MM.1S (cell line): ENCODE data around the gene ACP6.

Experiments
- DNase-seq: peaks from one replicate; pipeline ENCODE4 v3.0.0-alpha.2; 2015
- H2AFZ ChIP-seq: fragments of 300-600 bp; sonication (generic); 2 replicates; pipeline ENCODE4 v1.6.0; 2016; ENCODE audit warnings: antibody characterized with exemption, low read length
- H3F3A ChIP-seq: fragments of 300-600 bp; sonication (generic); 2 replicates; pipeline ENCODE4 v1.6.1; 2016; ENCODE audit warnings: mild to moderate bottlenecking, antibody characterized with exemption, low read length, moderate library complexity, mixed read lengths; ENCODE audit not compliant: insufficient read depth
- H3K27ac ChIP-seq: fragments of 300-600 bp; sonication (generic); 2 replicates; pipeline ENCODE4 v1.5.1; 2016; ENCODE audit warnings: mild to moderate bottlenecking, low read length
- H3K27me3 ChIP-seq: fragments of 300-600 bp; sonication (generic); replicated peaks from 2 replicates; pipeline ENCODE4 v1.6.0; 2016; ENCODE audit warnings: low read length; ENCODE audit not compliant: insufficient read depth
- H3K36me3 ChIP-seq: fragments of 300-600 bp; sonication (generic); replicated peaks from 2 replicates; pipeline ENCODE4 v1.6.1; 2016; ENCODE audit warnings: mild to moderate bottlenecking, low read length, mixed read lengths; ENCODE audit not compliant: insufficient read depth
- H3K4me1 ChIP-seq: fragments of 300-600 bp; sonication (generic); 2 replicates; pipeline ENCODE4 v1.6.1; 2016; ENCODE audit warnings: low read length, mixed read lengths
- H3K4me2 ChIP-seq: fragments of 300-600 bp; sonication (generic); 2 replicates; pipeline ENCODE4 v1.6.0; 2016; ENCODE audit warnings: low read depth, low read length
- H3K4me3 ChIP-seq: fragments of 300-600 bp; sonication (generic); 2 replicates; pipeline ENCODE4 v1.5.1; 2016; ENCODE audit warnings: low read length, mixed read lengths
- H3K79me2 ChIP-seq: fragments of 300-600 bp; sonication (generic); 2 replicates; pipeline ENCODE4 v1.6.1; 2016; ENCODE audit warnings: mixed run types, low read length, mixed read lengths
- H3K9ac ChIP-seq: fragments of 300-600 bp; sonication (generic); 2 replicates; pipeline ENCODE4 v1.6.1; 2016; ENCODE audit warnings: low read length, mixed read lengths
- H3K9me2 ChIP-seq: fragments of 300-600 bp; sonication (generic); replicated peaks from 2 replicates; pipeline ENCODE4 v1.6.1; 2016; ENCODE audit warnings: mild to moderate bottlenecking, low read length, mixed read lengths; ENCODE audit not compliant: insufficient read depth
- H3K9me3 ChIP-seq: fragments of 300-600 bp; sonication (generic); replicated peaks from 2 replicates; pipeline ENCODE4 v1.6.1; 2016; ENCODE audit warnings: mild to moderate bottlenecking, low read length, mixed read lengths; ENCODE audit not compliant: insufficient read depth
- H4K20me1 ChIP-seq: fragments of 300-600 bp; sonication (generic); 2 replicates; pipeline ENCODE4 v1.6.1; 2016; ENCODE audit warnings: mild to moderate bottlenecking, low read length, moderate library complexity, mixed read lengths; ENCODE audit not compliant: insufficient read depth
- EZH2 ChIP-seq: fragments of 300-600 bp; sonication (generic); optimal IDR thresholded peaks from 2 replicates; pipeline ENCODE3; 2017; ENCODE audit warnings: low read depth, mild to moderate bottlenecking, antibody characterized with exemption, low read length, mixed read lengths
- EZH2phosphoT487 ChIP-seq: fragments of 300-600 bp; sonication (generic); IDR thresholded peaks from 2 replicates; pipeline ENCODE4 v1.6.1; 2018; ENCODE audit warnings: antibody characterized with exemption, low read length
- TF ChIP-seq, protein P1 (sequence below): fragments of 300-600 bp; sonication (generic); IDR thresholded peaks from 2 replicates; pipeline ENCODE4 v1.5.1; 2016; ENCODE audit warnings: antibody characterized with exemption, low read length, mixed read lengths

Gene ACP6

DNA sequence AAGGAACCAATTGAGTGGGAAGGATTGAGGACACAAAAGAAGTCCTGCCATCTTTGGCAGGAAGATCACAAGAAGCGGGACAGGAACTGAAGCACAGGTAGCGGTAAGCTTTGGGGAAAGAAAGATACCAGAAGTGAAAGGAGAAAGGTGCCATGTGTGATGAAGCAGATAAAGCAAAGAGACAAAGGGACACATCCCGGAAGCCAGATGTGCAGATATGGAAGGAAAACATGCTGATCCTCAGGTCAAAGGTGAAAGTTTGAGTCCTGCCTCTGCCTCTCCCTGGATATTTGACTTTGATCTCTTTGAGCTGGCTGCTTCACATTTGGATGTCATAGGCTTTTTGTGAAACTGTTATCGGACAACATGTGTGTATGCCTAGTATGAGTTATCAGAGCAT is 34.0 kb downstream of the ACP6 start:
- no peaks in the 10 kb centered on the region for H3K79me2 ChIP-seq
- no peak for TF ChIP-seq EZH2phosphoT487
- no peak for TF ChIP-seq EZH2
- TF ChIP-seq, protein P1, sequence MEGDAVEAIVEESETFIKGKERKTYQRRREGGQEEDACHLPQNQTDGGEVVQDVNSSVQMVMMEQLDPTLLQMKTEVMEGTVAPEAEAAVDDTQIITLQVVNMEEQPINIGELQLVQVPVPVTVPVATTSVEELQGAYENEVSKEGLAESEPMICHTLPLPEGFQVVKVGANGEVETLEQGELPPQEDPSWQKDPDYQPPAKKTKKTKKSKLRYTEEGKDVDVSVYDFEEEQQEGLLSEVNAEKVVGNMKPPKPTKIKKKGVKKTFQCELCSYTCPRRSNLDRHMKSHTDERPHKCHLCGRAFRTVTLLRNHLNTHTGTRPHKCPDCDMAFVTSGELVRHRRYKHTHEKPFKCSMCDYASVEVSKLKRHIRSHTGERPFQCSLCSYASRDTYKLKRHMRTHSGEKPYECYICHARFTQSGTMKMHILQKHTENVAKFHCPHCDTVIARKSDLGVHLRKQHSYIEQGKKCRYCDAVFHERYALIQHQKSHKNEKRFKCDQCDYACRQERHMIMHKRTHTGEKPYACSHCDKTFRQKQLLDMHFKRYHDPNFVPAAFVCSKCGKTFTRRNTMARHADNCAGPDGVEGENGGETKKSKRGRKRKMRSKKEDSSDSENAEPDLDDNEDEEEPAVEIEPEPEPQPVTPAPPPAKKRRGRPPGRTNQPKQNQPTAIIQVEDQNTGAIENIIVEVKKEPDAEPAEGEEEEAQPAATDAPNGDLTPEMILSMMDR, result no peak
- H3K9ac ChIP-seq, result no peak overlapping the region
- no peak overlapping the region for H3K4me2 ChIP-seq
- no peaks in the 10 kb centered on the region for H3K36me3 ChIP-seq
- no peak for DNase-seq
- no peaks in the 10 kb centered on the region for H3K9me3 ChIP-seq
- no peaks in the 10 kb centered on the region for H4K20me1 ChIP-seq
- no peak overlapping the region for H3K27ac ChIP-seq
- no peak overlapping the region for H3K4me3 ChIP-seq
- H3F3A ChIP-seq, result no peaks in the 10 kb centered on the region
- no peaks in the 10 kb centered on the region for H3K9me2 ChIP-seq
- peaks cover 3% of the 10 kb centered on the region for H3K4me1 ChIP-seq
- no peaks in the 10 kb centered on the region for H3K27me3 ChIP-seq
- no peak overlapping the region for H2AFZ ChIP-seq

DNA sequence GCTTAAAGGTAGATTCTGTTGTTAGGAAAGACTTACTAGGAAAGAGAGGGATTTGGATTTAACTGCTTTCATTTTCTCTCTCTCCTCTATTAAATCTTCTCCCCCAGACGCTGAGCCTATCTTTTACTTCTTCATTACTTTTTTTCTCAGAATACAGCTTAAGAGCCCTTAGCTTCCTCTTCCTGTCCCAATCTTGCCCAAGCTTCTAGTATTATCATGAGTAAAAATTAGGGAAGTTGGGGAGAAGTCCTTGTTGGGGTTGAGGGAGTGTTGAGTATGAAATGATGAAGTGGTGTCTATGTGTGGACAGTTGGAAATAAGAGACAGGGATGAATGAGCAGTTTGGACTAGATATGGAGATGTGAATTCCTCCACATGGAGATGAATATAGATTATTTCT is 35.0 kb downstream of the ACP6 start:
- DNase-seq, result no peak
- Histone ChIP-seq H2AFZ (no peak overlapping the region), H3K4me2 (no peak overlapping the region), H3K4me1 (no peaks in the 10 kb centered on the region), H3K9ac (no peak overlapping the region), H4K20me1 (no peaks in the 10 kb centered on the region), H3K27ac (no peak overlapping the region), H3K79me2 (no peaks in the 10 kb centered on the region), H3K4me3 (no peak overlapping the region), H3K9me2 (no peaks in the 10 kb centered on the region), H3K9me3 (no peaks in the 10 kb centered on the region), H3F3A (no peaks in the 10 kb centered on the region), H3K27me3 (no peaks in the 10 kb centered on the region), H3K36me3 (no peaks in the 10 kb centered on the region)
- TF ChIP-seq, protein P1, result no peak
- TF ChIP-seq EZH2 (no peak), EZH2phosphoT487 (no peak)

DNA sequence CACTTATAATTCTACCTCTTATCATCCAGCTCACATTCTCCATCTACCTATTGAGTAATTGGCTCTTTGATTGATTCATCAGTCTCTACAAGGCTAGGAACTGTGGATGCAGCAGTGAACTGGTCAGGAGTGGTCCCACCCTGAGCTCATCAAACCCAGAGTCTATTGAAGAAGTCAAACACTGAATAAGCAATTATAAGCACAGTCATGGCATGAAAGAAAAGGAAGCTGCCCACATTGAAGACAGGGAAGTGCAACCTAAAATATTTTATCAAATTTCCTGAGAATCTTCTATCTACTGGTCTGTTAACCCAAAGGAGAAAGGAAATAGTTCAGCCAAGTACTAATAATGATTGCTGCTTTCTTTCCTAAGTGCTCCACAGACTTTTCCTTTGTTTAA is 35.7 kb downstream of the ACP6 start:
- no peak overlapping the region for H3K27ac ChIP-seq
- no peaks in the 10 kb centered on the region for H3F3A ChIP-seq
- no peaks in the 10 kb centered on the region for H3K36me3 ChIP-seq
- H3K79me2 ChIP-seq, result no peaks in the 10 kb centered on the region
- no peaks in the 10 kb centered on the region for H4K20me1 ChIP-seq
- TF ChIP-seq EZH2 (no peak), EZH2phosphoT487 (no peak)
- TF ChIP-seq, protein P1, result no peak
- H3K4me2 ChIP-seq, result no peak overlapping the region
- no peaks in the 10 kb centered on the region for H3K9me3 ChIP-seq
- H3K27me3 ChIP-seq, result no peaks in the 10 kb centered on the region
- H3K9ac ChIP-seq, result no peak overlapping the region
- H3K9me2 ChIP-seq, result no peaks in the 10 kb centered on the region
- no peak overlapping the region for H2AFZ ChIP-seq
- peaks cover 3% of the 10 kb centered on the region; the same call in 1 of the 2 replicates for H3K4me1 ChIP-seq
- H3K4me3 ChIP-seq, result no peak overlapping the region
- DNase-seq, result no peak
